Activated T-cell treated with anti-CD3 and anti-CD28 coated beads, Interleukin-2, amount 50 U/mL, for 4 hours (primary cell): ENCODE data around the gene ATP11A. TPM values are rescaled to one million over a fixed set of nuclear protein-coding genes. Genes with fewer than 3 reads are reported as not detected.

Source experiments
- ATAC-seq, 2 donors: fragments of 200-7000 bp; cut with Tn5 transposase; one replicate each; pipeline ENCODE4 v1.10.0; 2021
- DNase-seq: peaks from one replicate; pipeline ENCODE4 v3.0.0-alpha.2; 2020
- H3K27me3 Mint-ChIP-seq: one replicate; pipeline ENCODE4 v1.8.0; 2021; ENCODE audit warnings: low read depth, mixed read lengths
- H3K36me3 Mint-ChIP-seq: one replicate; pipeline ENCODE4 v1.8.0; 2022; ENCODE audit warnings: mixed read lengths; ENCODE audit not compliant: insufficient read depth
- H3K4me1 Mint-ChIP-seq: one replicate; pipeline ENCODE4 v1.8.0; 2021; ENCODE audit warnings: low read depth, mixed read lengths
- H3K4me3 Mint-ChIP-seq: one replicate; pipeline ENCODE4 v1.8.0; 2021; ENCODE audit warnings: mild to moderate bottlenecking, moderate library complexity, mixed read lengths
- H3K9me3 Mint-ChIP-seq: one replicate; pipeline ENCODE4 v1.8.0; 2021; ENCODE audit warnings: mixed read lengths
- total RNA-seq, 3 donors: library from RNA; stranded (reverse); gene quantifications; one replicate each; pipeline ENCODE4 v1.2.1, GENCODE V29; 2021

The ATP11A gene
- total RNA-seq, 3 donors from 2014 or later: 34.7 to 40.8 (median 35.6) TPM

GRCh38 chr13:112917737-112918136 lies 227.9 kb downstream of the ATP11A start:
- no peaks in the 10 kb centered on the region for H3K4me1 Mint-ChIP-seq

GRCh38 chr13:112918266-112918665 lies 228.4 kb downstream of the ATP11A start:
- Mint-ChIP-seq H3K4me1 (no peaks in the 10 kb centered on the region), H3K9me3 (no peaks in the 10 kb centered on the region), H3K36me3 (no peaks in the 10 kb centered on the region), H3K4me3 (no peak overlapping the region), H3K27me3 (peaks cover 42% of the 10 kb centered on the region)
- DNase-seq (no peak), ATAC-seq (no peak)

More at GRCh38 chr13:112917737-112918136, 227.9 kb downstream of the ATP11A start:
- DNase-seq (no peak), ATAC-seq (no peak)
- Mint-ChIP-seq H3K9me3 (no peaks in the 10 kb centered on the region), H3K4me3 (no peak overlapping the region), H3K27me3 (peaks cover 42% of the 10 kb centered on the region), H3K36me3 (no peaks in the 10 kb centered on the region)

- DNase-seq: no peak
- no peaks in the 10 kb centered on the region for H3K4me1 Mint-ChIP-seq
- H3K36me3 Mint-ChIP-seq: no peaks in the 10 kb centered on the region
- H3K9me3 Mint-ChIP-seq: no peaks in the 10 kb centered on the region
- H3K4me3 Mint-ChIP-seq: no peak overlapping the region
- peaks cover 42% of the 10 kb centered on the region for H3K27me3 Mint-ChIP-seq
- ATAC-seq: no peak
These were observed 228.9 kb downstream of the ATP11A start for GRCh38 chr13:112918746-112919145.

DNA sequence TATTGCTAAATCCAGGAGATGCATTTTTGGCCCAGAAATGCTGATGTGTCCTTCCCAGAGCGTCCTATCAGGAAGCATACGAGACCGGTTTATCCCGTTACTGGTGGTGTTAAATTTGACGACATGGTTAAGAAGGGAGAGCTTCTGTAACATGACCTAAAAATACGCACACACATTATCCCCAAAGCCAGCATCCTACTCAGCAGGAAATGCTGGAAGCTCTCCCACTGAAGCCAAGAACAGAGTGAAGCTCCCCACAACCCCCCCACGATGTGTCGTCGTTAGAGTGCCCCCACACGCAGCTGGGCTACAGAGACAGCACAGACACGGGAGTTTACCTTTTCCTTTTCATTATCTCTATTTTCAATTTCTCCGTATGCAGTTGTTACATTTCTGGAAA lies 234.1 kb downstream of the ATP11A start:
- Mint-ChIP-seq H3K9me3 (no peaks in the 10 kb centered on the region), H3K4me3 (no peak overlapping the region), H3K27me3 (peaks cover 31% of the 10 kb centered on the region), H3K4me1 (no peaks in the 10 kb centered on the region), H3K36me3 (no peaks in the 10 kb centered on the region)
- ATAC-seq (no peak), DNase-seq (no peak)

- DNase-seq: no peak
These were observed 234.5 kb downstream of the ATP11A start for GRCh38 chr13:112924365-112924764.

DNA sequence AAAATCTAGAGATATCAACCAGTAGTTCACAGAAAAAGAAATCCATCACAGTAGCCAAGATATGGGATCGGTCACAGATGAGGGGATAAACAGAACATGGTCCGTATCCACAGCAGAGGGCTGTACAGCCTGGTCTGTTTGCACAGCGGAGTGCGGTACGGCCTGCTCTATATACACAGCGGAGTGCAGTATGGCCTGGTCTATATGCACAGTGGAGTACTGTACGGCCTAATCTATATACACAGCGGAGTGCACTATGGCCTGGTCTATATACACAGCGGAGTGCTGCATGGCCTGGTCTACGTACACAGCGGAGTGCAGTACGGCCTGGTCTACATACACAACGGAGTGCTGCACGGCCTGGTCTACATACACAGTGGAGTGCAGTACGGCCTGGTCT lies 236.2 kb downstream of the ATP11A start:
- Mint-ChIP-seq H3K9me3 (no peaks in the 10 kb centered on the region), H3K4me1 (peaks cover 6% of the 10 kb centered on the region), H3K27me3 (peaks cover 42% of the 10 kb centered on the region), H3K36me3 (no peaks in the 10 kb centered on the region), H3K4me3 (no peak overlapping the region)
- DNase-seq (no peak), ATAC-seq (no peak)

More at GRCh38 chr13:112924365-112924764, 234.5 kb downstream of the ATP11A start:
- H3K4me1 Mint-ChIP-seq: peaks cover 2% of the 10 kb centered on the region
- ATAC-seq: no peak
- H3K9me3 Mint-ChIP-seq: no peaks in the 10 kb centered on the region
- H3K27me3 Mint-ChIP-seq: peaks cover 36% of the 10 kb centered on the region
- H3K4me3 Mint-ChIP-seq: no peak overlapping the region
- no peaks in the 10 kb centered on the region for H3K36me3 Mint-ChIP-seq

DNA sequence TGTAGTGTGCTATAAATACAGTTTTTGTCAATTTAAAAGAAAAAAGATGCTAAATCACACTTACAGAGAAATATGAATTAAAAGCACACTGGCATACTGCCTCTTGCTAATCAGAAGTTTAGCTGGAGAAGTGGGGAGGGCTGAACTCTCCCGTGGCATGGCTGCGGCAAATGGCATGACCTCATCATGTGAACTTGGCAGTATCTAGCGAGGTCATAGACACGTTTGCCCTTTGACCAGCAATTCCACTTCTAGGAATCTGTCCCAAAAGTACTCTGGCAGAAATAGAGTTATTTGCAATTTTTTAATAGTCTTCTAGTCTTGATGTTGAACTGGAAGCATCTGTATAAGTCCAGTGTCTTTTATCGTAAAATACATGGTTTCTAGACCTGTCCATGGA lies 237.2 kb downstream of the ATP11A start:
- no peak overlapping the region for H3K4me3 Mint-ChIP-seq
- no peaks in the 10 kb centered on the region for H3K36me3 Mint-ChIP-seq
- DNase-seq: no peak
- peaks cover 6% of the 10 kb centered on the region for H3K4me1 Mint-ChIP-seq
- peaks cover 51% of the 10 kb centered on the region for H3K27me3 Mint-ChIP-seq
- H3K9me3 Mint-ChIP-seq: no peaks in the 10 kb centered on the region
- no peak for ATAC-seq

- Mint-ChIP-seq H3K36me3 (no peaks in the 10 kb centered on the region), H3K4me3 (no peak overlapping the region), H3K4me1 (peaks cover 6% of the 10 kb centered on the region), H3K9me3 (no peaks in the 10 kb centered on the region), H3K27me3 (peaks cover 51% of the 10 kb centered on the region)
- ATAC-seq (no peak), DNase-seq (no peak)
These were observed 238.5 kb downstream of the ATP11A start for GRCh38 chr13:112928020-112928971.

DNA sequence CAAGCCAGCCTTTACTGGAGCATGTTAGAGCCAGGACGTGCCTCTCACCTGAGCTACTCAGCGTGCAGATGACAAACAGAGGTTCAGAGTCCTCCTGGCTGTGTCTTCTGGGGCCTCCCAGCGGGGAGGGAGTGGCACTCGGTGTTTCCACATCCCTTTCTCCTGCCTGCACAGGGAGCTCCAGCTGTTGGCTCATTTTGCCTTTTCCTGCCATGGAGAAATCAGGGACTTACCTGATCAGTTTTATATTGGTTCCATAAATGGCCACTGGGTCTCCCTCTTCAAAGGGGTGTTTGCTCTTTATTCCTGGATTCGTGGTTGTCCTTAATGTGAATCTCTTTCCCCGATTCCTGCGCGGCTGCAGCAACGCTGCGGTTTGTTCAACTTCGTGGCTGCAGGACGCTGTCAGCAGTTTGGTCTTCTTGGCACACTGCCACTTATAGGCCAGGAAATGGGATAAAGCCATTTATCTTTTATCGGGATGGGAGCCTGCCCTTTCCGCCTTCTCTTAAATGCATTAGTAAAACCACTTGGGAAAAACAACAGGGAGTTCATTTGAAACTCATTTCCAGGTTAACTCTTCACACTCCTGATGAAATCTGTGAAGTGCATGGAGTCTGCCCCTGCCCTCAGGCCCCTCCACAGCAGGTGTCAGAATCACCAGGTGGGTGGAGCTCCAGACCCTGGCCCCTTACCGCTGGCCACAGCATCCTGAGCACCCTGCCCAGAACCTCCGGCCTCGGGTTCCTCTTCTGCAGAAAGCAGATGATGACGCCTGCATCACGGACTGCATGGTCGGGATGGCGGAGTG lies 239.3 kb downstream of the ATP11A start:
- ATAC-seq: no peak
- Mint-ChIP-seq H3K4me3 (no peak overlapping the region), H3K4me1 (peaks cover 6% of the 10 kb centered on the region), H3K9me3 (no peaks in the 10 kb centered on the region), H3K27me3 (peaks cover 51% of the 10 kb centered on the region), H3K36me3 (no peaks in the 10 kb centered on the region)
- no peak for DNase-seq

GRCh38 chr13:112929783-112930055 lies 239.9 kb downstream of the ATP11A start:
- ATAC-seq: no peak
- Mint-ChIP-seq H3K9me3 (no peaks in the 10 kb centered on the region), H3K4me3 (no peak overlapping the region), H3K4me1 (peaks cover 6% of the 10 kb centered on the region), H3K36me3 (no peaks in the 10 kb centered on the region), H3K27me3 (peaks cover 51% of the 10 kb centered on the region)
- no peak for DNase-seq

DNA sequence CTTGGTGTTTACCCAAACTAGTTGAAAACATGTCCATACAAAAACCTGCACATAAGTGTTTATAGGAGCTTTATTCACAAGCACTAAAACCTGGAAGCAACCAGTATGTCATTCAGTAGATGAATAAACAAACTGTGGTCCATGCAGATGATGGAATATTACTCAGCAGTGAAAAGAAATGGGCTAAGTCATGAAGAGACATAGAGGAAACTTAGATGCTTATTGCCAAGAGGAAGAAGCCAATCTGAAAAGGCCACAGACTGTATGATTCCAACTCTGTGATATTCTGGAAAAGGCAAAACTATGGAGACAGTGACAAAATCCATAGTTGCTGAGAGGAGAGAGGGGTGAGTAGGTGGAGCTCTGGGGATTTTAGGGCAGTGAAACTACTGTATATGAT lies 240.4 kb downstream of the ATP11A start:
- ATAC-seq (no peak), DNase-seq (no peak)
- no peak overlapping the region for H3K4me3 Mint-ChIP-seq
- peaks cover 51% of the 10 kb centered on the region for H3K27me3 Mint-ChIP-seq
- H3K4me1 Mint-ChIP-seq: peaks cover 6% of the 10 kb centered on the region
- no peaks in the 10 kb centered on the region for H3K36me3 Mint-ChIP-seq
- H3K9me3 Mint-ChIP-seq: no peaks in the 10 kb centered on the region

GRCh38 chr13:112931028-112931934 lies 241.4 kb downstream of the ATP11A start:
- Mint-ChIP-seq H3K27me3 (peaks cover 51% of the 10 kb centered on the region), H3K4me3 (no peak overlapping the region), H3K36me3 (no peaks in the 10 kb centered on the region), H3K9me3 (no peaks in the 10 kb centered on the region), H3K4me1 (peaks cover 6% of the 10 kb centered on the region)
- no peak for ATAC-seq
- no peak for DNase-seq

GRCh38 chr13:112932971-112933370 lies 243.1 kb downstream of the ATP11A start:
- peaks cover 6% of the 10 kb centered on the region for H3K4me1 Mint-ChIP-seq
- H3K27me3 Mint-ChIP-seq: peaks cover 45% of the 10 kb centered on the region
- H3K4me3 Mint-ChIP-seq: no peak overlapping the region
- H3K36me3 Mint-ChIP-seq: no peaks in the 10 kb centered on the region
- DNase-seq (no peak), ATAC-seq (no peak)
- peaks cover 4% of the 10 kb centered on the region for H3K9me3 Mint-ChIP-seq

GRCh38 chr13:112933649-112934048 lies 243.8 kb downstream of the ATP11A start:
- H3K36me3 Mint-ChIP-seq: no peaks in the 10 kb centered on the region

More at GRCh38 chr13:112933649-112934048, 243.8 kb downstream of the ATP11A start:
- Mint-ChIP-seq H3K4me1 (peaks cover 6% of the 10 kb centered on the region), H3K9me3 (peaks cover 4% of the 10 kb centered on the region), H3K4me3 (no peak overlapping the region), H3K27me3 (peaks cover 38% of the 10 kb centered on the region)
- ATAC-seq (no peak), DNase-seq (no peak)
